ENCODE results near the gene TACC2.

TACC2 gene

GRCh38 chr10:122188706-122189105 is 199.7 kb downstream of the TACC2 start:
- Histone ChIP-seq H3F3A (ENCODE audit: insufficient read depth) (no peaks in the 10 kb centered on the region), H3K79me2 (ENCODE audit: insufficient read depth, low read length) (no peaks in the 10 kb centered on the region), H3K27ac (ENCODE audit: low read depth, low read length) (no peak overlapping the region), H3K9ac (ENCODE audit: low read length) (no peak overlapping the region), H3K36me3 (ENCODE audit: low read length) (no peaks in the 10 kb centered on the region), H3K9me2 (replicated peaks; ENCODE audit: insufficient read depth, low read length) (no peaks in the 10 kb centered on the region), H3K4me2 (ENCODE audit: low read depth, low read length, poor library complexity, severe bottlenecking) (no peak overlapping the region), H2AFZ (ENCODE audit: low read depth, low read length, severe bottlenecking) (no peak overlapping the region), H3K27me3 (ENCODE audit: low read length) (no peaks in the 10 kb centered on the region), H4K20me1 (ENCODE audit: low read depth, low read length) (no peaks in the 10 kb centered on the region), H3K4me3 (ENCODE audit: insufficient read depth, low read length, poor library complexity, severe bottlenecking) (no peak overlapping the region), H3K9me3 (ENCODE audit: insufficient read depth, low read length) (no peaks in the 10 kb centered on the region)
- TF ChIP-seq EZH2phosphoT487 (conservative IDR thresholded peaks at IDR 0.05; ENCODE audit: low read length) (no peak), CTCF (IDR thresholded peaks at IDR 0.05; ENCODE audit: insufficient read depth, low read length, poor library complexity, severe bottlenecking) (no peak)

GRCh38 chr10:122189185-122189584 is 200.2 kb downstream of the TACC2 start:
- Histone ChIP-seq H3K9me3 (ENCODE audit: insufficient read depth, low read length) (no peaks in the 10 kb centered on the region), H3K36me3 (ENCODE audit: low read length) (no peaks in the 10 kb centered on the region), H2AFZ (ENCODE audit: low read depth, low read length, severe bottlenecking) (no peak overlapping the region), H3K4me3 (ENCODE audit: insufficient read depth, low read length, poor library complexity, severe bottlenecking) (no peak overlapping the region), H3K27ac (ENCODE audit: low read depth, low read length) (no peak overlapping the region), H3K4me2 (ENCODE audit: low read depth, low read length, poor library complexity, severe bottlenecking) (no peak overlapping the region), H3K9me2 (replicated peaks; ENCODE audit: insufficient read depth, low read length) (no peaks in the 10 kb centered on the region), H3K27me3 (ENCODE audit: low read length) (no peaks in the 10 kb centered on the region), H3K9ac (ENCODE audit: low read length) (no peak overlapping the region), H3K79me2 (ENCODE audit: insufficient read depth, low read length) (no peaks in the 10 kb centered on the region), H3F3A (ENCODE audit: insufficient read depth) (no peaks in the 10 kb centered on the region), H4K20me1 (ENCODE audit: low read depth, low read length) (no peaks in the 10 kb centered on the region)
- TF ChIP-seq CTCF (IDR thresholded peaks at IDR 0.05; ENCODE audit: insufficient read depth, low read length, poor library complexity, severe bottlenecking): no peak

GRCh38 chr10:122190176-122190943 is 201.4 kb downstream of the TACC2 start:
- Histone ChIP-seq H3K27me3 (ENCODE audit: low read length) (no peaks in the 10 kb centered on the region), H3K4me2 (ENCODE audit: low read depth, low read length, poor library complexity, severe bottlenecking) (no peak overlapping the region), H3K79me2 (ENCODE audit: insufficient read depth, low read length) (no peaks in the 10 kb centered on the region), H4K20me1 (ENCODE audit: low read depth, low read length) (no peaks in the 10 kb centered on the region), H3K9me2 (replicated peaks; ENCODE audit: insufficient read depth, low read length) (no peaks in the 10 kb centered on the region), H3K36me3 (ENCODE audit: low read length) (no peaks in the 10 kb centered on the region), H3K27ac (ENCODE audit: low read depth, low read length) (no peak overlapping the region), H3K4me3 (ENCODE audit: insufficient read depth, low read length, poor library complexity, severe bottlenecking) (no peak overlapping the region), H2AFZ (ENCODE audit: low read depth, low read length, severe bottlenecking) (no peak overlapping the region), H3K9ac (ENCODE audit: low read length) (no peak overlapping the region), H3F3A (ENCODE audit: insufficient read depth) (no peaks in the 10 kb centered on the region), H3K9me3 (ENCODE audit: insufficient read depth, low read length) (no peaks in the 10 kb centered on the region)
- TF ChIP-seq EZH2phosphoT487 (conservative IDR thresholded peaks at IDR 0.05; ENCODE audit: low read length) (no peak), CTCF (IDR thresholded peaks at IDR 0.05; ENCODE audit: insufficient read depth, low read length, poor library complexity, severe bottlenecking) (no peak)
